K562 (cell line): ENCODE measurements around the gene IL34. TPM values are rescaled to one million over a fixed set of nuclear protein-coding genes. Genes with fewer than 3 reads are reported as not detected.
A peak's percentile ranks its signal among the peaks of the same experiment; 100 is the strongest.

Source experiments
- ADNP ChIP-seq: fragments of 200-800 bp; sonication (Bioruptor generic); IDR thresholded peaks from 2 replicates; pipeline ENCODE4 v1.6.1; 2016; ENCODE audit warnings: missing genetic modification characterization, missing compliant biosample characterization
- GABPB1 ChIP-seq: sonication (generic); formaldehyde crosslinking; IDR thresholded peaks from 2 replicates; pipeline ENCODE4 v1.8.0; 2022; ENCODE audit warnings: mild to moderate bottlenecking, missing genetic modification reagents
- GATA2 ChIP-seq: sonication (generic); formaldehyde crosslinking; IDR thresholded peaks from 2 replicates; pipeline ENCODE4 v1.4.0; 2020; ENCODE audit warnings: mild to moderate bottlenecking, missing genetic modification reagents
- HNRNPUL1 ChIP-seq: fragments of 200-400 bp; formaldehyde crosslinking; IDR thresholded peaks from 2 replicates; pipeline ENCODE4 v1.6.1; 2017; ENCODE audit warnings: low read length
- MCM3 ChIP-seq: fragments of 450-650 bp; IDR thresholded peaks from 2 replicates; pipeline ENCODE4 v1.6.1; 2016
- SMARCA4 ChIP-seq: fragments of 450-650 bp; IDR thresholded peaks from 2 replicates; pipeline ENCODE4 v1.6.1; 2016
- SMARCC2 ChIP-seq: fragments of 450-650 bp; IDR thresholded peaks from 2 replicates; pipeline ENCODE4 v1.6.1; 2017; ENCODE audit warnings: antibody characterized with exemption, moderate library complexity, mild to moderate bottlenecking, low read depth
- TCF3 ChIP-seq: sonication (generic); formaldehyde crosslinking; IDR thresholded peaks from 2 replicates; pipeline ENCODE4 v1.4.0; 2020; ENCODE audit warnings: mild to moderate bottlenecking, missing genetic modification reagents
- polyA plus RNA-seq, 8 experiments: library from polyadenylated mRNA; depleted of rRNA in 4 of 8; stranded (reverse) in 5 of 8; unstranded in 3 of 8; fragments of >200 nt; fragmentation: Nextera tagmentation in 2 of 8; fragmentation: Illumina TruSeq in 1 of 8; extraction: Ambion mirVana in 2 of 8; extraction: Trizol in 1 of 8; gene quantifications; 2 replicates each; pipeline versions ENCODE4 v1.2.1 to v1.2.3, GENCODE V29; 2011 to 2014; ENCODE audit warnings: inconsistent platforms in 1 of 8, missing spikeins in 1 of 8
- total RNA-seq, 7 experiments: library from RNA; depleted of rRNA in 6 of 7; stranded (reverse); fragments of >200 nt in 6 of 7; fragmentation: Illumina TruSeq in 2 of 7; extraction: Trizol in 2 of 7; gene quantifications; 2 replicates each; pipeline versions ENCODE4 v1.2.1 to v1.2.3, GENCODE V29; 2011 to 2021; ENCODE audit warnings: low replicate concordance in 1 of 7
- TF ChIP-seq, protein P1 (sequence below), 2 experiments: fragments of 450-650 bp; formaldehyde crosslinking in 1 of 2; IDR thresholded peaks; 2 replicates each; pipeline versions ENCODE4 v1.4.0 to v1.6.1; 2014 to 2020; ENCODE audit warnings: mild to moderate bottlenecking in 2 of 2, borderline replicate concordance in 1 of 2, low read depth in 1 of 2
- TF ChIP-seq, protein P2 (sequence below): fragments of 450-650 bp; IDR thresholded peaks from 2 replicates; pipeline ENCODE4 v1.6.1; 2018; ENCODE audit warnings: mild to moderate bottlenecking, low read depth; ENCODE audit not compliant: partially characterized antibody
- TF ChIP-seq, protein P3 (sequence below): IDR thresholded peaks from 2 replicates; pipeline ENCODE4 v1.6.1; 2012; ENCODE audit warnings: low read depth, low read length, improper control_type of control experiment, borderline replicate concordance

IL34 gene
- total and polyA plus RNA-seq, 9 of the 15 experiments (the other 6 are each of a cell fraction or from before 2014, with no cell fraction given) = 0.07 to 0.18 (median 0.10) TPM; not detected in 6

DNA sequence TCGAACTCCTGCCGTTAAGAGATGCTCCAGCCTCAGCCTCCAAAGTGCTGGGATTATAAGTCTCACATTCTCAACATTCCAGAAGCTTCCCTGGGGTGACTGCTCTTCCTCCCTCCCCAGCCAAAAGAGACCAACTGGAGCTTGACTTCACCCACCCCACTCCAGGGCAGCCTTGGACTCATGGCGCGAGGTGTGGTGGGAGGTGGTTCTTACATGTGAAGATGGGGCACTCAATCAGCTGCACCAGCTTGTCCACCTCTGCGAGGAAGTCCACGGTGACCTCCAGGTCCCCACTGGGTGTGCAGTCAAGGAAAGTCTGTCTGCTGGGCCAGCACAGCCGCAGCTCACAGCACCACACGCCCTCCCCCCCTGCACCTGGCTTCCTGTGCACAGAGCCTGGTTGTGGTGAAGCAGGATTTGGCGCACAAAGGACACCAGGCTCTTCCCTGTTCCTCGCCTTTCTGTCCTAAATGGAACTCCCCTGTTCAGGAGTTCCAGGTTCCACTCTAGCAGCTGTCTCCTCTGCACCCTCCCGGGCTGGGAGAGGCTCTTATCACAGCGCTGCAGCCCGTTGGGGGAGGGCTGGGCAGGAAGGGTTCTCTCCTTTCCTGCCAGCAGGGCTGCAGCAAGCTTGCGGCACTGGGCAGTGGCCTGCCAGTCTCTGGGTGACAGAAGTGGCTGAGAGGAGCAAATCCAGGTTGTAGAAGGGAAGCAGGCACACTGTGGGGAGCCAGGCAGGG is 49.1 kb downstream of the IL34 start (continued):
- TF ChIP-seq, protein P1, sequence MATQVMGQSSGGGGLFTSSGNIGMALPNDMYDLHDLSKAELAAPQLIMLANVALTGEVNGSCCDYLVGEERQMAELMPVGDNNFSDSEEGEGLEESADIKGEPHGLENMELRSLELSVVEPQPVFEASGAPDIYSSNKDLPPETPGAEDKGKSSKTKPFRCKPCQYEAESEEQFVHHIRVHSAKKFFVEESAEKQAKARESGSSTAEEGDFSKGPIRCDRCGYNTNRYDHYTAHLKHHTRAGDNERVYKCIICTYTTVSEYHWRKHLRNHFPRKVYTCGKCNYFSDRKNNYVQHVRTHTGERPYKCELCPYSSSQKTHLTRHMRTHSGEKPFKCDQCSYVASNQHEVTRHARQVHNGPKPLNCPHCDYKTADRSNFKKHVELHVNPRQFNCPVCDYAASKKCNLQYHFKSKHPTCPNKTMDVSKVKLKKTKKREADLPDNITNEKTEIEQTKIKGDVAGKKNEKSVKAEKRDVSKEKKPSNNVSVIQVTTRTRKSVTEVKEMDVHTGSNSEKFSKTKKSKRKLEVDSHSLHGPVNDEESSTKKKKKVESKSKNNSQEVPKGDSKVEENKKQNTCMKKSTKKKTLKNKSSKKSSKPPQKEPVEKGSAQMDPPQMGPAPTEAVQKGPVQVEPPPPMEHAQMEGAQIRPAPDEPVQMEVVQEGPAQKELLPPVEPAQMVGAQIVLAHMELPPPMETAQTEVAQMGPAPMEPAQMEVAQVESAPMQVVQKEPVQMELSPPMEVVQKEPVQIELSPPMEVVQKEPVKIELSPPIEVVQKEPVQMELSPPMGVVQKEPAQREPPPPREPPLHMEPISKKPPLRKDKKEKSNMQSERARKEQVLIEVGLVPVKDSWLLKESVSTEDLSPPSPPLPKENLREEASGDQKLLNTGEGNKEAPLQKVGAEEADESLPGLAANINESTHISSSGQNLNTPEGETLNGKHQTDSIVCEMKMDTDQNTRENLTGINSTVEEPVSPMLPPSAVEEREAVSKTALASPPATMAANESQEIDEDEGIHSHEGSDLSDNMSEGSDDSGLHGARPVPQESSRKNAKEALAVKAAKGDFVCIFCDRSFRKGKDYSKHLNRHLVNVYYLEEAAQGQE (IDR thresholded peaks at IDR 0.05; ENCODE audit: borderline replicate concordance) = peak; percentile 33; the same call in 1 of the 2 replicates
- TF ChIP-seq, protein P1 (CRISPR knock-in tag; IDR thresholded peaks at IDR 0.05; ENCODE audit: low read depth) = no peak
- TF ChIP-seq ADNP = no peak
- peak; percentile 97 for TF ChIP-seq GATA2 (CRISPR knock-in tag)
- peak; percentile 84 for TF ChIP-seq SMARCC2
- TF ChIP-seq TCF3 = peak; percentile 98
- TF ChIP-seq, protein P2, sequence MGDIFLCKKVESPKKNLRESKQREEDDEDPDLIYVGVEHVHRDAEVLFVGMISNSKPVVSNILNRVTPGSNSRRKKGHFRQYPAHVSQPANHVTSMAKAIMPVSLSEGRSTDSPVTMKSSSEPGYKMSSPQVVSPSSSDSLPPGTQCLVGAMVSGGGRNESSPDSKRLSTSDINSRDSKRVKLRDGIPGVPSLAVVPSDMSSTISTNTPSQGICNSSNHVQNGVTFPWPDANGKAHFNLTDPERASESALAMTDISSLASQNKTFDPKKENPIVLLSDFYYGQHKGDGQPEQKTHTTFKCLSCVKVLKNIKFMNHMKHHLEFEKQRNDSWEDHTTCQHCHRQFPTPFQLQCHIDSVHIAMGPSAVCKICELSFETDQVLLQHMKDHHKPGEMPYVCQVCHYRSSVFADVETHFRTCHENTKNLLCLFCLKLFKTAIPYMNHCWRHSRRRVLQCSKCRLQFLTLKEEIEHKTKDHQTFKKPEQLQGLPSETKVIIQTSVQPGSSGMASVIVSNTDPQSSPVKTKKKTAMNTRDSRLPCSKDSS = no peak
- TF ChIP-seq MCM3 = no peak
- TF ChIP-seq HNRNPUL1 = no peak
- TF ChIP-seq GABPB1 (CRISPR knock-in tag) = peak; percentile 43; the same call in 1 of the 2 replicates
- peak; percentile 96 for TF ChIP-seq SMARCA4
- TF ChIP-seq, protein P3, sequence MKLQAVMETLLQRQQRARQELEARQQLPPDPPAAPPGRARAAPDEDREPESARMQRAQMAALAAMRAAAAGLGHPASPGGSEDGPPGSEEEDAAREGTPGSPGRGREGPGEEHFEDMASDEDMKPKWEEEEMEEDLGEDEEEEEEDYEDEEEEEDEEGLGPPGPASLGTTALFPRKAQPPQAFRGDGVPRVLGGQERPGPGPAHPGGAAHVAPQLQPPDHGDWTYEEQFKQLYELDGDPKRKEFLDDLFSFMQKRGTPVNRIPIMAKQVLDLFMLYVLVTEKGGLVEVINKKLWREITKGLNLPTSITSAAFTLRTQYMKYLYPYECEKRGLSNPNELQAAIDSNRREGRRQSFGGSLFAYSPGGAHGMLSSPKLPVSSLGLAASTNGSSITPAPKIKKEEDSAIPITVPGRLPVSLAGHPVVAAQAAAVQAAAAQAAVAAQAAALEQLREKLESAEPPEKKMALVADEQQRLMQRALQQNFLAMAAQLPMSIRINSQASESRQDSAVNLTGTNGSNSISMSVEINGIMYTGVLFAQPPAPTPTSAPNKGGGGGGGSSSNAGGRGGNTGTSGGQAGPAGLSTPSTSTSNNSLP = 0 out of 2 replicates have a peak, but pooled peaks have one; percentile 16
